Mesenteric fat pad (tissue), 1 donor: ENCODE measurements around the gene OR4X1. TPM values are rescaled to one million over a fixed set of nuclear protein-coding genes. Genes with fewer than 3 reads are reported as not detected.
"Not testable (repeated sequence)": the region's sequence is repeated elsewhere in the genome, so short reads cannot be mapped to it uniquely, and the experiment has no call there.

Experiments
- DNase-seq: peaks from one replicate; pipeline ENCODE4 v3.0.0-alpha.2; 2020; ENCODE audit warnings: low spot score
- long read RNA-seq: library from polyadenylated mRNA; unstranded; transcript quantifications from one replicate; pipeline ENCODE4 v2.0.0, GENCODE V29; 2020
- total RNA-seq: library from RNA; stranded (reverse); fragmentation: NEBNext Ultra II Directional; extraction: Animal tissue kit (Norgen Biotek cat#: 25700); gene quantifications from one replicate; pipeline ENCODE4 v1.2.1, GENCODE V29; 2021
- donor health status: DM: yes; HTN: yes; CAD: no.

The OR4X1 gene, protein sequence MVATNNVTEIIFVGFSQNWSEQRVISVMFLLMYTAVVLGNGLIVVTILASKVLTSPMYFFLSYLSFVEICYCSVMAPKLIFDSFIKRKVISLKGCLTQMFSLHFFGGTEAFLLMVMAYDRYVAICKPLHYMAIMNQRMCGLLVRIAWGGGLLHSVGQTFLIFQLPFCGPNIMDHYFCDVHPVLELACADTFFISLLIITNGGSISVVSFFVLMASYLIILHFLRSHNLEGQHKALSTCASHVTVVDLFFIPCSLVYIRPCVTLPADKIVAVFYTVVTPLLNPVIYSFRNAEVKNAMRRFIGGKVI
- not detected for total RNA-seq
- long read RNA-seq = 0 reads

- no peak for DNase-seq
Measured at GRCh38 chr11:48263423-48263911, at the start of gene OR4X1. TSS of gene OR4X1 (plus strand) at chr11:48263861. CDS start at chr11:48263861, 0 bp downstream.

- DNase-seq = no peak
Measured at GRCh38 chr11:48216510-48216909, 47.2 kb upstream of the OR4X1 start, which contains the start of gene OR4B1. TSS of gene OR4B1 (plus strand) at chr11:48216810. CDS start at chr11:48216810, 0 bp downstream.

GRCh38 chr11:48228761-48229160 lies 34.9 kb upstream of the OR4X1 start:
- DNase-seq = no peak

DNA sequence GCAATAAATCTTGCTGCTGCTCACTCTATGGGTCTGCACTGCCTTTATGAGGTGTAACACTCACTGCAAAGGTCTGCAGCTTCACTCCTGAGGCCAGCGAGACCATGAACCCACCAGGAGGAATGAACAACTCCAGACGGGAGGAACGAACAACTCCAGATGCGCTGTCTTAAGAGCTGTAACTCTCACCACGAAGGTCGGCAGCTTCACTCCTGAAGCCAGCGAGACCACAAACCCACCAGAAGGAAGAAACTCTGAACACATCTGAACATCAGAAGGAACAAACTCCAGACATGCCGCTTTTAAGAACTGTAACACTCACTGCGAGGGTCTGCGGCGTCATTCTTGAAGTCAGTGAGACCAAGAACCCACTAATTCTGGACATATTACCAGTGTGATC lies 33.6 kb upstream of the OR4X1 start:
- DNase-seq = not testable (repeated sequence)

DNA sequence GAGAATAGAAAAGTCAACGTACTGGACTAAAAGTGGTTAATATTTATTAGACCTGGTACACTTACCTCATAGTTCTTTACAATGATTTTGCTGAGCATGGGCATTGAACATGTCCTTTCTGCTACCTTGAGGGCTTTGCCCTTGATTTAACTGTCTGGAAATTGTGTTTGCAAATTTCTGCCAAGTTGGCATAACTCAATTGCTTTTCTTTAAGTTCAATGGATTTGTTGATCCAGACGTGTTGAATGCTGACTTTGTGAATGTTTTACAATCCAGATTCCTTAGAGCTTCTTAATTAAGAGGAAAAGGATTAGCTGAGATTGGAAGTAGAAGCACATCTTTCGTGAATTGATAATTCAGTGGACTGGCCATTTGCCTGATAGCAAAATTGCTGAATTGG lies 25.9 kb upstream of the OR4X1 start:
- no peak for DNase-seq

- no peak for DNase-seq
Measured at GRCh38 chr11:48242501-48242900, 21.2 kb upstream of the OR4X1 start.

DNA sequence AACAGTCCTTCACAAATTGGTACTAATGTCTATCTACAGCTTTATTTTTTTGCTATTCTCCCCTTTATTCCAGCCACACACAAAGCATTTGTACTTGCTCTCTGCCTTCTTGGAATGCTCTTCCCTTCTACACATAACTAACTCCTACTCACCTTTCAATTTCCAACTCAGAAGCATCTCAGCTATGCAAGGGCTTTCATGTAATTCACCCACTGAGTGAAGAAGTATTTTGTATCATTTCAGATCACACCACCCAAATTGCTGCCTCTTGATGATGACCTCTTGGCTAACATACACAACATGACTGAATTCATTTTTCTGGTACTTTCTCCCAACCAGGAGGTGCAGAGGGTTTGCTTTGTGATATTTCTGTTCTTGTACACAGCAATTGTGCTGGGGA lies 18.9 kb upstream of the OR4X1 start, which contains the start of gene OR4X2:
OR4X2 (plus strand) TSS at position 301 of the 400 bp plus-strand sequence; CDS start at position 301, 0 bp downstream.
- no peak for DNase-seq

DNA sequence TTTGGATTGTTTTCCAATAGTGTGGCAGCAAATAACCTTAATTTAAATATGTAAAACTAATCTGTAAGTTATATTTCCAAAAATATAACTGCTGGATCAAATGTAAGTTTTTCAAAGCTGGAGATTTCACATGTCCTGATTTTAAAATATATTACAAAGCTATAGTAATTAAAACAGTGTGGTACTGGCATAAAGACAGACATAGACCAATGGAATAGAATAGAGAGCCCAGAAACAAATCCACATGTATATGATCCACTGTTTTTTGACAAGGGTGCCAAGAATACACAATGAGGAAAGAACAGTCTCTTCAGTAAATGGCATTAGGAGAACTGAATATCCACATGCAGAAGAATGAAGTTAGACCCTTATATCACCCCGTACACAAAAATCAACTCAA lies 14.8 kb upstream of the OR4X1 start:
- no peak for DNase-seq

DNA sequence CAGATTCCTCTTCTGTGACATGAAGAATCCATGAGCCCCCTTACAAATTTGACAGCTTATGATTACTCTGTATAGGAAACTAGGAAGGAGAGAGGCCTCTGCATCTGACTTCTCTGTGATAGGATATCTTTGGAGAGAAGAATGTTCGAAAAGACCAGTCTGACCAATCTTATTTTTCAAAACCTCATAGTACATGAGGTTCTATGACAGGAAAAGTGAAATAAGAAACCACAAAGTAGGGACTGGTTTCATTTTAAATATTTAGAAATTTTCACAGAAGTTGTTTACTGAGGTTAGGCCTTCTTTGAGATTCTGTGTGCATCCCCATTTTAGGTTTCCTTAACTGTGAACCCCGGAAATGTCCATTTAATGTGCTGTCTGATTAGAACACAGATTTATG lies 2.1 kb upstream of the OR4X1 start:
- no peak for DNase-seq

- DNase-seq = no peak
Measured at GRCh38 chr11:48270621-48271020, 7.0 kb downstream of the OR4X1 start.

DNA sequence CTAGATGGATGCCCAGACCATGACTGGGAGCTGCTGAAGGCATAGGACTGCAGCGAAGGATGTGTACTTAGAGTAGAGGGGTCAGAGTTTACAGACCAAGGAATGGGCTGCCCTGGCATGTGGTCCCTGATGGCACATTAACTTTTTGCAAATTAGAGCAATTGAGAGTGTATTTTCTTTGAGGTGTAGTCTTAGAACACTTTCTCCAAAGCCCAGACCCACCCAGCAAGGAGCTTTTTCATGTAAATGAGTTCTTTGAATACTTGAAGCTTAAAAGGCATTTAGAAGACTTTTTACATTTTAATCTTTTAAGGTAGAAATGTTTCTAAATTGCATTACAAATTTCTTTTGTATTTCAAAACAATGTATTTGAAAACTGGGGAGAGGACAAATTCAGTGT lies 8.9 kb downstream of the OR4X1 start:
- no peak for DNase-seq

- DNase-seq = no peak
Measured at GRCh38 chr11:48305923-48306322, 42.3 kb downstream of the OR4X1 start, which contains the start of gene OR4S1. TSS of gene OR4S1 (plus strand) at chr11:48306223. CDS start at chr11:48306223, 0 bp downstream.

- DNase-seq = no peak
Measured at GRCh38 chr11:48307760-48308386, 44.2 kb downstream of the OR4X1 start.

DNA sequence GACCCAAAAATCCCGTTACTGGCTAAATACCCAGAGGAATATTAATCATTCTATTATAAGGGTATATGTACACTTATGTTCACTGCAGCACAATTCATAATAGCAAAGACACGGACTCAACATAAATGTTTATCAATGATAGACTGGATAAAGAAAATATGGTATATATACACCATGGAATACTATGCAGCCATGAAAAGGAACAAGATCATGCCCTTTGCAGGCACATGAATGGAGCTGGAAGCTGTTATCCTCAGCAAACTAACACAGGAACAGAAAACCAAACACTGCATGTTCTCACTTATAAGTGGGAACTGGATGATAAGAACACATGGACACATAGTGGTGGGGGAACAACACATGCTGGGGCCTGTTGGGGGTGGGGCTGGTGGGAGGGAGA lies 49.9 kb downstream of the OR4X1 start:
- DNase-seq = not testable (repeated sequence)

Other genes starting within 250 kb of the OR4X1 start
- gene OR4B1, start 47.1 kb upstream of the OR4X1 start, total RNA-seq = not detected
- not detected for gene OR4X2, start 18.8 kb upstream of the OR4X1 start, total RNA-seq
- not detected for gene OR4S1, start 42.4 kb downstream of the OR4X1 start, total RNA-seq
- gene OR4C3, start 61.1 kb downstream of the OR4X1 start, total RNA-seq = not detected
- gene OR4C5, start 102.6 kb downstream of the OR4X1 start, total RNA-seq = not detected
- not detected for gene OR4A47, start 224.9 kb downstream of the OR4X1 start, total RNA-seq